Trophoblast cell (in vitro differentiated cells and primary cell): ENCODE results near the gene FLT4.
"Not testable (repeated sequence)": the region's sequence is repeated elsewhere in the genome, so short reads cannot be mapped to it uniquely, and the experiment has no call there.

Source experiments
- DNase-seq, 2 donors: peaks; one replicate each; pipeline ENCODE4 v3.0.0-alpha.2; 2016
- H2AFZ ChIP-seq: 2 replicates; pipeline ENCODE4 v1.6.1; 2013; ENCODE audit warnings: low read length, moderate library complexity, mild to moderate bottlenecking; ENCODE audit not compliant: insufficient read depth, poor library complexity
- H2AK5ac ChIP-seq: 2 replicates; pipeline ENCODE4 v1.6.1; 2013; ENCODE audit warnings: mild to moderate bottlenecking, low read length
- H2BK120ac ChIP-seq: 2 replicates; pipeline ENCODE4 v1.6.1; 2013; ENCODE audit warnings: low read length, mild to moderate bottlenecking, moderate library complexity; ENCODE audit not compliant: insufficient read depth, poor library complexity
- H2BK12ac ChIP-seq: 2 replicates; pipeline ENCODE4 v1.6.1; 2013; ENCODE audit warnings: mild to moderate bottlenecking, low read length, moderate library complexity
- H2BK5ac ChIP-seq: 2 replicates; pipeline ENCODE4 v1.6.1; 2013; ENCODE audit warnings: low read length, low read depth, moderate library complexity, mild to moderate bottlenecking; ENCODE audit not compliant: poor library complexity
- H3K14ac ChIP-seq: 2 replicates; pipeline ENCODE4 v1.6.1; 2013; ENCODE audit warnings: mild to moderate bottlenecking, low read length
- H3K18ac ChIP-seq: 2 replicates; pipeline ENCODE4 v1.6.1; 2013; ENCODE audit warnings: mild to moderate bottlenecking, low read length
- H3K23ac ChIP-seq: 2 replicates; pipeline ENCODE4 v1.6.1; 2013; ENCODE audit warnings: low read length
- H3K27ac ChIP-seq: 2 replicates; pipeline ENCODE4 v1.5.1; 2013; ENCODE audit warnings: low read depth, mild to moderate bottlenecking, inconsistent platforms, low read length, moderate library complexity
- H3K27me3 ChIP-seq: 2 replicates; pipeline ENCODE4 v1.6.1; 2013; ENCODE audit warnings: inconsistent platforms, mild to moderate bottlenecking, low read length, moderate library complexity; ENCODE audit not compliant: insufficient read depth
- H3K36me3 ChIP-seq, 2 experiments: 1 replicate in 1 of 2; 2 replicates in 1 of 2; pipeline ENCODE4 v1.6.1; 2013; ENCODE audit warnings: low read length in 2 of 2, mild to moderate bottlenecking in 2 of 2, moderate library complexity in 1 of 2; ENCODE audit not compliant: insufficient read depth in 2 of 2, control insufficient read depth in 1 of 2
- H3K4ac ChIP-seq: 2 replicates; pipeline ENCODE4 v1.6.1; 2013; ENCODE audit warnings: low read depth, mild to moderate bottlenecking, low read length, moderate library complexity
- H3K4me1 ChIP-seq, 2 experiments: 1 replicate in 1 of 2; 2 replicates in 1 of 2; pipeline ENCODE4 v1.6.1; 2013; ENCODE audit warnings: low read length in 2 of 2, mild to moderate bottlenecking in 2 of 2, moderate library complexity in 1 of 2; ENCODE audit not compliant: insufficient read depth in 2 of 2, control insufficient read depth in 1 of 2
- H3K4me2 ChIP-seq: 2 replicates; pipeline ENCODE4 v1.6.1; 2013; ENCODE audit warnings: inconsistent platforms, mild to moderate bottlenecking, low read length, moderate library complexity
- H3K4me3 ChIP-seq: 2 replicates; pipeline ENCODE4 v1.5.1; 2013; ENCODE audit warnings: mild to moderate bottlenecking, low read depth, low read length, inconsistent platforms
- H3K79me1 ChIP-seq: one replicate; pipeline ENCODE4 v1.6.1; 2013; ENCODE audit warnings: low read length
- H3K79me2 ChIP-seq: 2 replicates; pipeline ENCODE4 v1.6.1; 2013; ENCODE audit warnings: low read length, mild to moderate bottlenecking; ENCODE audit not compliant: control insufficient read depth, insufficient read depth, poor library complexity
- H3K9ac ChIP-seq: 2 replicates; pipeline ENCODE4 v1.6.1; 2013; ENCODE audit warnings: mild to moderate bottlenecking, low read length
- H3K9me3 ChIP-seq: 2 replicates; pipeline ENCODE4 v1.6.1; 2013; ENCODE audit warnings: low read depth, mild to moderate bottlenecking, control low read depth, inconsistent platforms, low read length; ENCODE audit not compliant: insufficient read depth
- H4K12ac ChIP-seq: 2 replicates; pipeline ENCODE4 v1.6.1; 2013; ENCODE audit warnings: low read depth, mild to moderate bottlenecking, low read length, moderate library complexity
- H4K8ac ChIP-seq: 2 replicates; pipeline ENCODE4 v1.6.1; 2013; ENCODE audit warnings: low read depth, mild to moderate bottlenecking, low read length, moderate library complexity
- H4K91ac ChIP-seq: one replicate; pipeline ENCODE4 v1.6.1; 2013; ENCODE audit warnings: low read depth, mild to moderate bottlenecking, low read length, moderate library complexity
- WGBS: extraction: QIAGEN DNeasy Blood & Tissue Kit; methylation state at CpG from one replicate; pipeline ENCODE4 v1.1.7; 2013; ENCODE audit warnings: missing lambda C conversion rate; ENCODE audit not compliant: insufficient read length, insufficient coverage; ENCODE audit errors: extremely low coverage; 5-methylcytosine and 5-hydroxymethylcytosine counted together

Gene FLT4

GRCh38 chr5:180665682-180666404 is 16.4 kb upstream of the FLT4 start:
- Histone ChIP-seq H2BK120ac (no peak overlapping the region), H3K18ac (no peak overlapping the region), H3K79me2 (no peaks in the 10 kb centered on the region), H3K4ac (no peak overlapping the region), H4K12ac (no peak overlapping the region), H3K9me3 (no peaks in the 10 kb centered on the region), H3K79me1 (no peaks in the 10 kb centered on the region), H2AFZ (no peak overlapping the region), H3K27ac (no peak overlapping the region), H2AK5ac (no peak overlapping the region), H3K4me2 (no peak overlapping the region), H2BK5ac (no peak overlapping the region), H3K36me3 (no peaks in the 10 kb centered on the region), H2BK12ac (no peak overlapping the region), H3K14ac (no peak overlapping the region), H3K9ac (no peak overlapping the region), H3K4me3 (no peak overlapping the region), H4K8ac (no peak overlapping the region), H4K91ac (no peak overlapping the region), H3K23ac (no peak overlapping the region), H3K27me3 (no peaks in the 10 kb centered on the region), H3K4me1 (no peaks in the 10 kb centered on the region)
- no peak for DNase-seq
- WGBS = no CpG with 5 or more reads among the region's 22 CpGs

- H3K9me3 ChIP-seq = no peaks in the 10 kb centered on the region
- H4K91ac ChIP-seq = no peak overlapping the region
- H3K4me1 ChIP-seq = no peaks in the 10 kb centered on the region
- H2BK12ac ChIP-seq = no peak overlapping the region
- no peak overlapping the region for H2BK120ac ChIP-seq
- no peak overlapping the region for H3K4me3 ChIP-seq
- no peak overlapping the region for H3K23ac ChIP-seq
- no peak overlapping the region for H3K9ac ChIP-seq
- no peak overlapping the region for H4K12ac ChIP-seq
- H3K27me3 ChIP-seq = peaks cover 7% of the 10 kb centered on the region
- H3K79me2 ChIP-seq = no peaks in the 10 kb centered on the region
- WGBS = no CpG with 5 or more reads among the region's 54 CpGs
- H3K27ac ChIP-seq = no peak overlapping the region
- H2AFZ ChIP-seq = no peak overlapping the region
- no peak overlapping the region for H3K4me2 ChIP-seq
- H3K4ac ChIP-seq = no peak overlapping the region
- H3K36me3 ChIP-seq = no peaks in the 10 kb centered on the region
- H3K79me1 ChIP-seq = no peaks in the 10 kb centered on the region
- no peak overlapping the region for H3K18ac ChIP-seq
- no peak overlapping the region for H3K14ac ChIP-seq
- no peak overlapping the region for H2BK5ac ChIP-seq
- no peak for DNase-seq
- no peak overlapping the region for H4K8ac ChIP-seq
- no peak overlapping the region for H2AK5ac ChIP-seq
These were observed 9.6 kb upstream of the FLT4 start for GRCh38 chr5:180658774-180659564.

- not testable (repeated sequence) for H2BK5ac ChIP-seq, H2AK5ac ChIP-seq, H3K14ac ChIP-seq, H3K18ac ChIP-seq, H3K79me2 ChIP-seq, H3K9ac ChIP-seq, H3K23ac ChIP-seq, H3K4me1 ChIP-seq, H2BK120ac ChIP-seq, H3K79me1 ChIP-seq, H3K4me2 ChIP-seq, H3K9me3 ChIP-seq, H3K4me3 ChIP-seq, H3K27me3 ChIP-seq, H2BK12ac ChIP-seq, H3K36me3 ChIP-seq, DNase-seq, H4K8ac ChIP-seq, H3K4ac ChIP-seq, H3K27ac ChIP-seq, H4K91ac ChIP-seq, H4K12ac ChIP-seq, H2AFZ ChIP-seq
- WGBS = no CpG with 5 or more reads among the region's 16 CpGs
These were observed 5.8 kb upstream of the FLT4 start for GRCh38 chr5:180655243-180655642.

GRCh38 chr5:180652771-180653170 is 3.4 kb upstream of the FLT4 start:
- Histone ChIP-seq H3K4me3 (no peak overlapping the region), H3K4me1 (peaks cover 3% of the 10 kb centered on the region in 2 experiments), H3K14ac (no peak overlapping the region), H3K79me2 (no peaks in the 10 kb centered on the region), H2BK5ac (no peak overlapping the region), H2AK5ac (no peak overlapping the region), H4K8ac (no peak overlapping the region), H3K27me3 (peaks cover 23% of the 10 kb centered on the region), H2BK12ac (no peak overlapping the region), H4K12ac (no peak overlapping the region), H3K27ac (no peak overlapping the region), H3K9me3 (peaks cover 6% of the 10 kb centered on the region), H4K91ac (no peak overlapping the region), H2AFZ (no peak overlapping the region), H3K79me1 (no peaks in the 10 kb centered on the region), H3K9ac (no peak overlapping the region), H3K4me2 (no peak overlapping the region), H3K36me3 (no peaks in the 10 kb centered on the region), H3K23ac (no peak overlapping the region), H3K4ac (no peak overlapping the region), H2BK120ac (no peak overlapping the region), H3K18ac (no peak overlapping the region)
- WGBS = no CpG with 5 or more reads among the region's 5 CpGs
- no peak for DNase-seq
